Liver (tissue), 3 donors: ENCODE data around the gene PRICKLE4.

Experiments
- EGR1 ChIP-seq, 2 donors: IDR thresholded peaks; 2 replicates each; pipeline ENCODE4 v1.6.1; 2016 to 2018; ENCODE audit warnings: antibody characterized with exemption in 2 of 2, low read depth in 2 of 2
- FOXA2 ChIP-seq: IDR thresholded peaks from 2 replicates; pipeline ENCODE4 v1.6.1; 2016; ENCODE audit warnings: antibody characterized with exemption
- TF ChIP-seq, protein P1 (sequence below): IDR thresholded peaks from 2 replicates; pipeline ENCODE4 v1.6.1; 2016; ENCODE audit warnings: antibody characterized with exemption
- TF ChIP-seq, protein P2 (sequence below): fragments of 150-350 bp; IDR thresholded peaks from 2 replicates; pipeline ENCODE4 v1.5.1; 2017; ENCODE audit warnings: improper control_type of control experiment, low read depth, low read length; ENCODE audit not compliant: missing input control
- TF ChIP-seq, protein P3 (sequence below): IDR thresholded peaks from 2 replicates; pipeline ENCODE4 v1.6.1; 2016; ENCODE audit warnings: antibody characterized with exemption
- donor health status: healthy.
- donor health status: healthy.

DNA sequence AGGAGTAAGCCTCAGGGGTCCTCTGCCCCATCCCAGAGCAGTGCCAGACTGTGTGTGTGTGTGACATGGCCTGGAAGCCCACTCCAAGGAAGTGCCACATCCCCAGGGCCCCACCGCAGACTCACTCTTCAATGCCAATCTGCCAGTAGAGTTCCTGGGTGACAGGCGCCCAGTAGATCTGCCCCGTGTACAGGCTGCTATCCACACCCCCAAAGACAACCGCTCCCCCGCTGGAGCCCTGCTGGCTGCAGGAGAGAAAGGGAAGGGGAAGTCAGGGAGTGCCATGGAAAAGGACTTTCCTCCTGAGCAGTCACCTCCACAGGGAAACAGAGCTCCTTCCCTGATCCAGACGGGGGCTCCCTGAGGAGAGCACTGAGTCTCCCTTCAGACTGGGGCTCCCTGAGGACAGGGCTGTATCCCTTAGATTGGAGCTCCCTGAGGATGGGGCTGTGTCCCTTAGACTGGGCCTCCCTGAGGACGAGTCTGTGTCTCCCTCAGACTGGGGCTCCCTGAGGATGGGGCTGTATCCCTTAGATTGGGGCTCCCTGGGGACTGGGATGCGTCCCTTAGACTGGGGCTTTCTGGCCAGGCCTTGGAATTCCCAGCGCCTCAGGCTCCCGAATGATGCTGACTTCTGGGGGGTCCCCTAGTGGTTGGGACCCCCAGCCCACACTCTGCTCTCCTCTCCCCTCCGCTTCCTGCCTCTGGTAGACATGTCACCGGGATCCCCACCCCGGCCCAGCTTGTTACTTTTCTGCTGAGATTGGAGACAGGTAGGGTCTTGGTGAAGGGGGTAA lies 40.0 kb upstream of the PRICKLE4 start:
- no peak for TF ChIP-seq EGR1 (IDR thresholded peaks at IDR 0.05; ENCODE audit: low read depth in 2 of 2)
- TF ChIP-seq, protein P1, sequence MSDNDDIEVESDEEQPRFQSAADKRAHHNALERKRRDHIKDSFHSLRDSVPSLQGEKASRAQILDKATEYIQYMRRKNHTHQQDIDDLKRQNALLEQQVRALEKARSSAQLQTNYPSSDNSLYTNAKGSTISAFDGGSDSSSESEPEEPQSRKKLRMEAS = no peak
- TF ChIP-seq, protein P2, sequence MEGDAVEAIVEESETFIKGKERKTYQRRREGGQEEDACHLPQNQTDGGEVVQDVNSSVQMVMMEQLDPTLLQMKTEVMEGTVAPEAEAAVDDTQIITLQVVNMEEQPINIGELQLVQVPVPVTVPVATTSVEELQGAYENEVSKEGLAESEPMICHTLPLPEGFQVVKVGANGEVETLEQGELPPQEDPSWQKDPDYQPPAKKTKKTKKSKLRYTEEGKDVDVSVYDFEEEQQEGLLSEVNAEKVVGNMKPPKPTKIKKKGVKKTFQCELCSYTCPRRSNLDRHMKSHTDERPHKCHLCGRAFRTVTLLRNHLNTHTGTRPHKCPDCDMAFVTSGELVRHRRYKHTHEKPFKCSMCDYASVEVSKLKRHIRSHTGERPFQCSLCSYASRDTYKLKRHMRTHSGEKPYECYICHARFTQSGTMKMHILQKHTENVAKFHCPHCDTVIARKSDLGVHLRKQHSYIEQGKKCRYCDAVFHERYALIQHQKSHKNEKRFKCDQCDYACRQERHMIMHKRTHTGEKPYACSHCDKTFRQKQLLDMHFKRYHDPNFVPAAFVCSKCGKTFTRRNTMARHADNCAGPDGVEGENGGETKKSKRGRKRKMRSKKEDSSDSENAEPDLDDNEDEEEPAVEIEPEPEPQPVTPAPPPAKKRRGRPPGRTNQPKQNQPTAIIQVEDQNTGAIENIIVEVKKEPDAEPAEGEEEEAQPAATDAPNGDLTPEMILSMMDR = no peak
- no peak for TF ChIP-seq FOXA2
- TF ChIP-seq, protein P3, sequence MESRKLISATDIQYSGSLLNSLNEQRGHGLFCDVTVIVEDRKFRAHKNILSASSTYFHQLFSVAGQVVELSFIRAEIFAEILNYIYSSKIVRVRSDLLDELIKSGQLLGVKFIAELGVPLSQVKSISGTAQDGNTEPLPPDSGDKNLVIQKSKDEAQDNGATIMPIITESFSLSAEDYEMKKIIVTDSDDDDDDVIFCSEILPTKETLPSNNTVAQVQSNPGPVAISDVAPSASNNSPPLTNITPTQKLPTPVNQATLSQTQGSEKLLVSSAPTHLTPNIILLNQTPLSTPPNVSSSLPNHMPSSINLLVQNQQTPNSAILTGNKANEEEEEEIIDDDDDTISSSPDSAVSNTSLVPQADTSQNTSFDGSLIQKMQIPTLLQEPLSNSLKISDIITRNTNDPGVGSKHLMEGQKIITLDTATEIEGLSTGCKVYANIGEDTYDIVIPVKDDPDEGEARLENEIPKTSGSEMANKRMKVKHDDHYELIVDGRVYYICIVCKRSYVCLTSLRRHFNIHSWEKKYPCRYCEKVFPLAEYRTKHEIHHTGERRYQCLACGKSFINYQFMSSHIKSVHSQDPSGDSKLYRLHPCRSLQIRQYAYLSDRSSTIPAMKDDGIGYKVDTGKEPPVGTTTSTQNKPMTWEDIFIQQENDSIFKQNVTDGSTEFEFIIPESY = no peak
